HG02588 (cell line): ENCODE data around the gene PABPC4L.
"Not testable (repeated sequence)": the region's sequence is repeated elsewhere in the genome, so short reads cannot be mapped to it uniquely, and the experiment has no call there.

ENCODE experiments used
- ATAC-seq: cut with Tn5 transposase; IDR thresholded peaks from one replicate; pipeline ENCODE4 v1.9.1; 2021; ENCODE audit warnings: mild to moderate bottlenecking, moderate library complexity; ENCODE audit not compliant: unreplicated experiment

The PABPC4L gene

DNA sequence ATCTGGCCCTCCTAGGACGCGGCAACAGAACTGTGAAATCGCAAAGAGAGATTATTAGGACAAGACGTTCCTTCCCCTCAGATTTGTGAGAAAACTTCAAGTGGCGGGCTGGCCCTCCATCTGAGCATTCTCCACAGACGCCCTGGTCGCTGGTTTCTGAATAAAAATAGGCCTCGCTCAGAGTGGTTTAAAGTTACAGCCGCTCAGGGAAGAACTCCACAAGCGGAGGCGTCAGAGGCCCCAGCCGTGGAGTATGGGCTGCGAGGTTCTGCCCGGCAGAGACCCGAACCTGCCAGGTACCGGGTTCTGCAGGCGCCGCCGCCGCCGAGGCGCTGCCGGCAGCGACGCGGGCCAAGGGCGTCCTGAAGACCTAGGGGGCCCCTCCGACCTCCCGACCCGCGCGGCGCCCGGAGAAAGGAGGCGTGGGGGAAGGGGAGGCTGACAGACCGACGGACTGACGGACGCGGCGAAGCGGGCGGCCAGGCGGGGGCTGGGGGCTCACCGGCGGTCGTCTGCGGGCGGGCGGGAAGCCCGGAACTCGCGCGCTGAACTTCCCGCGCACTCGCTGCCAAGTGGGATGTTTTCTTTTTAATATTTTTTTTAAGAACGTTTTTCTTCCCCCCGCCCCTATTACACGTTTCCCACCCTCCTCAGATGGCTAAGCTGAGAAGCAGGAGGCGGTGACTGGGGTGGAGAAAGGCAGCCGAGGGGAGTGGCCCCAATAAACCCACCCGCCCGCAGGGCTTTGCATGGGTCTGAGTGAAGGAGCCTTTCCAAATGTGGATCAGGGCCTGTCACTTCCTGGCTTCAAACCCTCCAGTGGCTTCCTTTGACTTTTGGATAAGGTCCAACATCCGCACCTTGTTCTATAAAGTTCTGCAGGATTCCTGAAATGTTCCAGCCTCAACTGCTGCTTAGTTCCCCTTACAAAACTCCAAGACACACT lies at the start of gene PABPC4L:
Gene PABPC4L, minus strand, starts transcription at position 574 of the 946 bp plus-strand sequence. CDS start 770 bp downstream, outside the sequence.
- no peak for ATAC-seq

DNA sequence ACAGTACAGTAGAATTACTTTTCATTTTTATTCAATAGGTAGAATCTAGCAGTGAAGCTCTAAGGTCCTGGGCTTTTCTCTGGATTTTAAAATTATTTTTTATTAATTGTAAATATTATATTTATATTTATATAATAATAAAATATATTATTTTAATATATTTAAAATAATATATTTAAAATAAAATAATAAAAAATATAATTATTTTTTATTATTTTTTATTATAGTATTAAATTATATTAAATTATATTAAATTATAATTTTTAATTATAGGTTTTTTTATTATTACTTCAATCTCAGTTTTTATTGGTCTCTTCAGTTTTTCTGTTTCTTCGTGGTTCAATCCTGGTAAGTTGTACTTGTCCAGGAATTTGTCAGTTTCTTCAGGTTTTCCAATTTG lies 49.7 kb upstream of the PABPC4L start:
- ATAC-seq, result no peak

DNA sequence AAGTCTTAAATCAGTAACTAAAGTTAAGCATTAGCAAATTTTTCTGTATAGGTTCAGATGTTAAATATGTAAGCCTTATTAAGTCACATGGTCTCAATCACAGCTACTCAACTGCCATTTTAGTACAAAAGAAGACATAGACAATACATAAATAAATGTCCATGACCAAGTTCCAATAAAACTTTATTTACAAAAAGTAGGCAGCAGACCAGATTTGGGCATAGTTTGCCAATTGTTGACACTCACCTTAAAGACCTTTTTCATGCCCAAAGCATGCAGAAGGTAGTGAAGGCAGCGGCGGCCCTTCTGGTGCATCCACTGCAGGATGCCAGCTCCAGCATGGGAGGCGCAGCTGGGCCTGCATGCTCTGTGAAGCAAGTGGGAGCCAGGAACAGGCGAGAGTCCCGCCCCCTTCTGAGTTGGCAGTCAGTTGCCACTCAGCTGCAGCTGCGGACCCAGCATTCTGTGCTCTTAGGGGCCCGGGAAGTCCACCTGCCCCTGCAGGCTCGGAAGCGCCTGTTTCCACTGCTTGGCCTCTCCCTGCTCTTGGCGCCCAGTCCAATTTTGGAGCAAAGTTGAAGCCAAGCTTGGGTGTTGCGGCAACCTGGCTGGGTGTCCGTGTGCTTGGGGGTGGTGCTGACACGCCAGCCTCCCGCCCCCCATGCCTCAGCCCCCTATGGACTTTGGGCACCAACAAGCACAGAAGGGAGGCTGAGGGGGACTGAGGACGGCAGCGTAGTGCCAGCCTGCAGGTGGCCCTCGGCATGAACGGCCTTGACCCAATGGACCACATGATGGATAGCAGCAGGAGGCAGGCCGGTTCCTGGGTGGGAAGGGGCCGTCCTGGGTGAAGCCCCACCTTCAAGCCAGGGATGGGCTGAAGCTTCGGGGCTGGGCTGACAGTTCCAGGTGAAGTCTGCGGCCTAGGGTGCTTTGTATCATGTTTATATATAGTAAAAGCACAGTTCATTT lies 42.4 kb upstream of the PABPC4L start:
- ATAC-seq, result no peak

DNA sequence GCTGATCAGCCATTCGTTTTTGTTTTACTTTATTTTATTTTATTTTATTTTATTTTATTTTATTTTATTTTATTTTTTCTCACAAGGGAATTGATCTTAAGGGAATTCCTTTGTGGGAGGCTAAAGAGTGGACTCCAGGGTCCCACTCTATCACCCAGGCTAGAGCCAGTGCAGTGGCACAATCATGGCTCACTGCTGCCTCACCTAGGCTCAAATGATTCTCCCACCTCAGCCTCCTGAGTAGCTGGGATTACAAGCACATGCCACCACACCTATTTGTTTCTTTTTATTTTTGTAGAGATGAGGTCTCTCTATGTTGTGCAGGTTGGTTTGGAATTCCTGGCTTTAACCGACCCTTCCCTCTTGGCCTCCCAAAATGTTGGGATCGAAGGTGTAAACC lies 17.5 kb upstream of the PABPC4L start:
- ATAC-seq, result no peak

DNA sequence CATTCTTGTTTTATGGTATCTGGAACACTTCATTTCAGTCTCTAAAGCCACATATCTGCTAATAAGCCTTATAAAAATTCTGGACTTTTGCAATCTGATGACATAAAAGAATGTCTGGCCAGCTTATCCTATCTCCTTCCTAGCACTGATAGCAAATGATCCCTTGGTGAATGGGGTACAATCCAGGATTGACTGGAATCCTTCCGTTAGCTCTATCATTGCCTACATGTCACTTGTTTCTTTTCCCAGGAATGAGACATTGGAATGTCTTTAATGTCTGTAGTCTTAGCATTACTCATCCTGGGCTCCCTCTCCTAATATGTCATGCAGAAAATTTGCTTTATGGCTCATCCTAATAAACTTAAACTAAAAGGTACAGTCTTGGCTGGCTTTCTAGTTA lies 14.8 kb upstream of the PABPC4L start:
- ATAC-seq, result no peak

DNA sequence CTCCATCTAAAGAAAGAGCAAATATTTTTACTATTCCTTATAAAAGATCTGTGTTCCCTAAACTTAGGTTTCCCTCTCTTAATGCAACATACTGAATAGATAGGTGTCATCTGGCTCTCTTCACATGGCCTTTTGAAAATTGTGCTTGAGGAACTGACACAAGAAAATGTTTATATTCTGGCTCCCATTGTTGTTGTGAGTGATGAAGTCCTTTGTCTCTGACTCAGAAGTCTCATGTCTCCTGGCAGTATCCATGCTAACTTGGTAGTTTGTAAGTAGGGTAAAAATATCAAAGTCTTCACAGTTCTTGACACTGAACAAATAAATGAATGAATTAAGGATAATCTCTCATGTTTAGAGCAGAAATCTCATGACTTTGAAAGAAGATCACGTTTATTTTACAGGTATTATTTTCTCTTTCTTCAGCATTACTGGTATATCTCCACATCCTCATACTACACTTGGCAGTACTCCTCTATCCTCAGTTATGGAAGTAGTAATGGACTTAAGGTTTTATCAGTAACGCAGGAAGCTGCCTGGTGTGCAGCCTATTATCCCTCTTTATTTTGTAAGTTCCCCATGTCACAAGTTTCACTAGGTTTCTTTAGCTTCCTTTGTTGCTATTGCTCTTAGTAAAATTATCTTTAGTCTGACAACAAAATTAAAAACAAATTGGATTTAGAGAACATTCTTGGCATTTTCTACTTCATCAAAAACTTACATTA lies 14.2 kb upstream of the PABPC4L start:
- ATAC-seq, result no peak

DNA sequence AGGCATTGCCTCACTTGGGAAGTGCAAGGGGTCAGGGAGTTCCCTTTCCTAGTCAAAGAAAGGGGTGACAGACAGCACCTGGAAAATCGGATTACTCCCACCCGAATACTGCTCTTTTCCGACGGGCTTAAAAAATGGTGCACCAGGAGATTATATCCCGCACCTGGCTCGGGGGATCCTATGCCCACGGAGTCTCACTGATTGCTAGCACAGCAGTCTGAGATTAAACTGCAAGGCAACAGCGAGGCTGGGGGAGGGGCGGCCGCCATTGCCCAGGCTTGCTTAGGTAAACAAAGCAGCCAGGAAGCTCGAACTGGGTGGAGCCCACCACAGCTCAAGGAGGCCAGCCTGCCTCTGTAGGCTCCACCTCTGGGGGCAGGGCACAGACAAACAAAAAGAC lies 6.4 kb upstream of the PABPC4L start:
- not testable (repeated sequence) for ATAC-seq

DNA sequence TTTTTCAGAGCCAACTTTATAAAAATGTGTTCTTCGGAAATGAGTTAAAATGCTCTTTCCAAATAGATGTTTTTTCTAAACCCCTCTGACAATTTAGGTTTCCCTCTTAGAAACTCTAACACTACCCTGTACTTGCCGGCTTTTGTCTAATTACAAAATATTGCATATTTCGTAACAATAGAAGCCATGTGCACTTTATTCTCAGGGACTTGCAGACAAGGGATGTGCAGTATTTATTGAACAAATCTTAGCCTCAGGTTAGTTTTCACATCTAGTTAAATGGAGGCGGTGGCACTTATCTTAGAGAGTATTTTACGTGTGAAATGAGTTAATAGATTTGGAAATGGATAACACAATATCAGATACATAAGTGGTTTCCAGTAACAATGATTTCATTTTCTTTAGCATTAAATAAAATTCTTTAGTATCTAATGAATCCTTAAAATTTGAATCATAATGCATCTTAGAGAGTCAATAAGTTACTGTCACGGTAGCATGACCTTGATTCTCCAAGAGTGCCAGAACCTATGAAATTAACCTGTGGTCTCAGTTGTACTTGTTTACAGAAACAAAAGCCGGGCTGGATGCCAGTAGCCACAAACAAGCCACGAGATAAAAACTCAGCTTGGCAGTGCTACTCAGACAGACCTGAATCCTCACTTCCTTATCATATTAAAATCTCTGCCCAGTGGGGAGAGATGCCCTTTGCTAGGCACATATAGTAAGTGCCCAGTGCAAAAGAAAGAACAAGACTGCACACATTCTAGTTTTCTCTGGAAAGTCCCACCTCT lies 772 bp upstream of the PABPC4L start:
- no peak for ATAC-seq

DNA sequence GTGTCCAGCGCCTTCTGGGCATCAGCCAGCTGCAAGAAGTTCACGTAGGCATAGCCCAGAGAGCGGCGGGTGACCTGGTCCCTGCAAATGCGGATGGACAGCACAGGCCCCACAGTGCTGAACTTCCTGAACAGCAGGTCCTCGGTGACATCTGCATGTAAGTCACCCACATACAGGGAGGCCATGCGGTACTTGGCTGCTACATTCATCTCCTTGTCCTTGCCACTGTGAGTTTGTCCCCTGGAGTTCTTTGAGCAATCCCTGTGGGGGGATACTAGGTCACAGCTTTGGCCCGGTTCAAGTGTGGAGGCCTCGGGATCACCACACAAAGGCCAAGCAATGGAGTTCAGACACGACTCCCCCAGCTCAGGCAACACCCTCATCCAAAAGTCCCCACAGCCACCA lies 776 bp downstream of the PABPC4L start:
- no peak for ATAC-seq

DNA sequence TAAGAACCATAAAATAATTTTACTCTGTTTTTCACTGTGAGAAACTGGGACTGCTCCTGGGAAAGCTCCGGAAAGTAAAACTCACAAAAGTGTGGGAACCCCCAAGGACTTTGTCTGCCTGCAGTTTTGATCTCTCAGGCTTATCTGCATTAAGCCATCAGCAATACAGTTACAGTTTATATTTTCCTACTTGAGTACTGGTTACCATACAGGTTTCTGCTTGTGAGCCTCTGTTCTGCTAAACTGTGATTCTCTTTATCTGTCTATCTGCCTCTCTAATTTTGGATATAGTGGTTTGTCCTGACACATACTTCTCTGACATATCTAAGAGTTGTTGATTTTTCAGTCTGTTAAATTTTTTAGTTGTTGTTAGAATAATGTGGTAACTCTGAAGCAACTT lies 11.6 kb downstream of the PABPC4L start:
- ATAC-seq, result no peak

DNA sequence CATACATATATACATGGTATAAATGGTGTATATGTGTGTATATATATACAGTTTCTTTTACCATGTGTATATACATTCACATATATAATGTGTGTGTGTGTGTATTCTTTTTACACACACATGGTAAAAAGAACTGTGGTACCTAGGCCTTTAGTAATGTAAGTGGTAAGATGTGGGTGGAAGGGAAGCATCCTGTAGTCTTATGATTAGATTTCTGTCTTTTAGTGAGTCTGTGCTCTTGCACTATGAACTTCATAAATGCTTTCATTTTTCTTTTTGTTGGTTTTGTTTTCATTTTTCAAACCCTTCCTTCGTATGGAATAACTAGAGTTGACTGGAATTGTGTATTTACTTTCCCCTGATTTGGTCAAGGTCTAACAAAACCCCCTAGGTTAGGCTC lies 12.1 kb downstream of the PABPC4L start:
- no peak for ATAC-seq

DNA sequence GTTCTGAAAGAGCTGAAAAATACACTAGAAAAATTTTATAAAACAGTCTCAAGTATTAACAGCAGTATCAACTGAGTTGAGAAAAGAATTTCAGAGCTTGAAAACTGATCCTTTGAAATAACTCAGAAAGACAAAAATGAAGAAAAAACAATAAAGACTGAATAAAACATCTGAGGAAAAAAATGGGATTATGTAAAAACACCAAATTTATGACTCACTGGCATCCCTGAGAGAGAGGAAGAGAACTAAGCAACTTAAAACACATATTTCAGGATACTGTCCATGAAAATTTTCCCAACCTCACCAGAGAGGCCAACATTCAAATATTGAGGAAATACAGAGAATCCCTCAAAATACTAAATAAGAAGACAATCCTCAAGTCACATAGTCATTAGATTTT lies 22.9 kb downstream of the PABPC4L start:
- ATAC-seq, result no peak

DNA sequence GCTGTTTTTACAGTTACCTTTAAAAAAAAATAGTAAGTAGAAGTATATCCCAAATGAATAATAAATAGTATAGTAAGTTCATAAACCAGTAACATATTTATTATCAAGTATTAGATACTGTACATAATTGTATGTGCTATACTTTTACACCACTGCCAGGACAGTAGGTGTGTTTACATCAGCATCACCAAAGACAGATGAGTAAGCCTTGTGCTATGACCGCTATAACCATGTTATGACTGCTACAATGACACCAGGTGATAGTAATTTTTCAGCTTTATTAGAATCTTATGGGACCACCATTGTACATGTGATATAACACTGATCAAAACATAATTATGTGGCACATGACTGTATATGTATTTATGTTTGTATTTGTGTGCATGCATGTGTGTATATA lies 27.3 kb downstream of the PABPC4L start:
- no peak for ATAC-seq

DNA sequence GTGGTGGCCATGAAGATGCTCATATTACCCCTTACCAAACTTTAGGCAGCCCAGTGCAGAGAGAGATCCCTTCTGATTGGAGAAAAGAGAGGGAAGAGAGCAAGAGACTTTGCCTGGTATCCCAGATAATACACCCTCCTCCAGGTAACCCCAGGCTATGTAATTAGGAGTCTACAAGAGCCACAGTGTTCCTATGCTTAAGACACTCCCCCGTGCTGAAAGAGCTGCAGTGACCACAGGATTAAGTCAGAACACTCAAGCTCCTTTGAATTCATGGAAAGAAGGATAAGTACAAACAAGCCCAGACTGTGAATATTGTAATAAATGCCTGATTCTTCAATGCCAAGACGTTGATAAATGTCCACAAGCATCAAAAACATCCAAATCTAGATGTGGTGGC lies 41.4 kb downstream of the PABPC4L start:
- no peak for ATAC-seq

DNA sequence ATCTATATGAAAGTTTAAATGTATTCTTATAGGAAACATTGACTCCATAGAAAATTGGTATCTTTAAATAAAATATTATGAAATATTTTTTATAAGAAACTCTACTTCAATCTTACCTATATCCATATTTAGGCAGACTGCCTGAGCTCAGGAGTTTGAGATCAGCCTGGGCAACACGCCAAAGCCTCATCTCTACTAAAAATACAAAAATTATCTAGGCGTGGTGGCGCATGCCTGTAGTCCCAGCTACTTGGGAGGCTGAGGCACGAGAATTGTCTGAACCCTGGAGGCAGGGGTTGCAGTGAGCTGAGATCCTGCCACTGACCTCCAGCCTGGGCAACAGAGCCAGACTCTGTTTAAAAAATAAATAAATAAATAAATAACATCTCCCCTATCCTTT lies 47.5 kb downstream of the PABPC4L start:
- no peak for ATAC-seq

DNA sequence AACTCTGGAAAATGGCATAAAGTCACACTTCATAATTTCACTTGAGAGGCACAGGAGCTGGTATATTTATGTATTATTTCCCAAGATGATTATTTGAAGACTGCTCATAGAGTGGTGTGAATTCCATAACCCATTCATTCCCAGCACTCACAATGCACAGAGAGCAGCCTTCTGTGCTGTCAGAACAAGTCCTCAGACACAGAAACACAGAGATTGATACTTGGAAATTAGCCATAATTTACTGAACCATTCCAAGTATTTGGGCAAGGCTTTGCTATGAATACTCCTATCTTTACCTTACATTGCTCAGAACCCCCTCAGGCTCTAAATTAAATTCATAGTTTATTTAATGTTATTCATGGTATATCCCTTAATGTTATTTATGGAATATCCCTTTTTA lies 53.6 kb downstream of the PABPC4L start:
- ATAC-seq, result no peak
